Measurements from ENCODE around the gene HEXD.

Gene HEXD

DNA sequence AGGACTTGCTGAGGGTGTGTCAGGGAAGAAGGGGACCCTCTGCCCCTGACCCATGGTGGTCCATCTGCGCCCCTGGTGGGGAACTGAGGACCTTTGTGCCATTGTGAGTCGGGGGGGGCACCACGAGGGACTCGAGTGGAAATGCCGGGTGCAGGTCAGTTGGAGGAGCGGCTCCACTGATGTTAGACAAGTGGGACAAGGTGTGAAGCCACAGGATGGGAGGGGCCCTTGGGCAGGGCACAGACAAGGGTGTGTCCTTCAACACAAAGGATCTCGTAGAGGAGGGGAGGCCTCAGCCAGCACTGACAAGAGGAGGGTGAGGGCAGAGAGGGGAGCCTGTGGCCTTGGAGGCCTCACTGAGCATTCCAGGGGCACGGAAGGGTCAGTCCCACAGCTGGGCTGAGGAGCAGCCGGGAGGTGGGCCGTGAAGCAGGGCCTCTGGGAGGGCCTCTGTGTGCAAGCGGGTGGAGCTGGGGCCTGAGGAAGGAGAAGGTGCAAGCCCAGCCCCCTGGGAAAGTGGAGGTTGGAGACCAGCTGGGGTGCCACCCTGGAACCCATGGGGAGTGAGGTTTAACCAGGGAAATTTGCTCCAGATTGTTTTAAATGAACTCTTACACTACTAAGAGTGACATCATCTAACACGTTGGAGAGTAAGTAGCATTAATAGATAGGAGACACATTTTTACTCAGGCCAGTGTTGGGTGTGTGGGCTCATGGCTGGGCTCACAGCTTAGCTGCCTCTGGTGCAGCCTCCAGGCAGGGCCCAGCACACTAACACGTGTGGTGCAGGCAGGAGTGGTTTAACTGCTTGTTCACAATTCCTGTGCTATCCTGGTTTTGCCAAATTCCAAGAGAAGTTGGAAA, 68.3 kb downstream of the HEXD start:
- DNase-seq (ENCODE audit: low read depth in 2 of 3, low spot score in 2 of 3) = no peak

DNA sequence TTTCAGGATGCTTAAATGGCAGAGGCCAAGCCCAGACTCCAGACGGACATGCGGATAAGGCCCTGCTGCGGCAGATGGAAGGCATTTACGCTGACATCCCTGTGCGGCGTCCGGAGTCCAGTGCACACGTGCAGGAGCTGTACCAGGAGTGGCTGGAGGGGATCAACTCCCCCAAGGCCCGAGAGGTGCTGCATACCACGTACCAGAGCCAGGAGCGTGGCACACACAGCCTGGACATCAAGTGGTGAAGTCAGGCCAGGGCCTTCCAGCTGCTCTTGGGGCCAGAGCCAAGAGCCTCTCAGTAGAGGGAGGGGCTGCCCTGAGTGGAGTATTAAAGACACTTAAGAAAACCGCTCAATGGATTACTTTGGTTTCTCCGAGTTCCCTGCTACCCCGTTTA, 69.8 kb downstream of the HEXD start:
- DNase-seq (ENCODE audit: low read depth in 2 of 3, low spot score in 2 of 3) = no peak

DNA sequence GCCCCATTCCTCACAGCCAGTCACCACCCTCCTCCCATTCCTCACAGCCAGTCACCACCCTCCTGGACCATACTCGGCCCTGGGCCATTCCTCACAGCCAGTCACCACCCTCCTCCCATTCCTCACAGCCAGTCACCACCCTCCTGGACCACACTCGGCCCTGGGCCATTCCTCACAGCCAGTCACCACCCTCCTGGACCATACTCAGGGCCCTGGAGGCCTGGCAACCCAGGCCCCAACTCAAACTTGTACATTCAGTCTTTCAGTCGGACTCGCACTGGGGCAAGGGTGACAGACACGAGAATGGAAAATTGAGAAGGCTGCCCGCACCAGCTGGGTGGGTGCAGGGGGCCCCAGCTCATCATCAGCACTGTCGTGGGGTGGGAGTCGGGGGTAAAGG, 71.0 kb downstream of the HEXD start:
- no peak for DNase-seq (ENCODE audit: low read depth in 2 of 3, low spot score in 2 of 3)

DNA sequence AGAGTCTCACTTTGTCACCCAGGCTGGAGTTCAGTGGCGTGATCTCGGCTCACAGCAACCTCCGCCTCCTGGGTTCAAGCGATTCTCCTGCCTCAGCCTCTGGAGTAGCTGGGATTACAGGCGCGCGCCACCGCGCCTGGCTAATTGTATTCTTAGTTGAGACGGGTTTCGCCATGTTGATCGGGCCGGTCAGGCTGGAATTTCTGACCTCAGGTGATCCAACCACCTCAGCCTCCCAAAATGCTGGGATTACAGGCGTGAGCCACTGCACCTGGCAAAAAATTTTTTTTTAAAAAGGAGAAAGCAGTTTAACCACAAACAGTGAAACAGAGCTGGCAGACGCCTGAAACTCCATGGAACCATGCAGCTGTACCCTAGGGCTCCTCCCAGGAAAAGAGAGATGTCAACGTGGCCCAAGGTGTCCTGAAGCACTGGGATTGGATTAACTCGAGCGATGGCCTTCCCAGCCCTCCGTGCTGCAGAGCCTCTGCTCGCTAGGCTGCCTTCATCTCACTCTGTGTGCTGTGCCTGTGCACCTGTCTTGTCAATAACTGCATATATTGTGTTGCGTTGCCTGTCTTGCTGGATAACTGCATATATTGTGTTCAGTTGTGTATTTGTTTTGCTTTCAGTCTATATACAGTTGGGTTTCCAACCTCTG, 71.8 kb downstream of the HEXD start:
- no peak for DNase-seq (ENCODE audit: low read depth in 2 of 3, low spot score in 2 of 3)

DNA sequence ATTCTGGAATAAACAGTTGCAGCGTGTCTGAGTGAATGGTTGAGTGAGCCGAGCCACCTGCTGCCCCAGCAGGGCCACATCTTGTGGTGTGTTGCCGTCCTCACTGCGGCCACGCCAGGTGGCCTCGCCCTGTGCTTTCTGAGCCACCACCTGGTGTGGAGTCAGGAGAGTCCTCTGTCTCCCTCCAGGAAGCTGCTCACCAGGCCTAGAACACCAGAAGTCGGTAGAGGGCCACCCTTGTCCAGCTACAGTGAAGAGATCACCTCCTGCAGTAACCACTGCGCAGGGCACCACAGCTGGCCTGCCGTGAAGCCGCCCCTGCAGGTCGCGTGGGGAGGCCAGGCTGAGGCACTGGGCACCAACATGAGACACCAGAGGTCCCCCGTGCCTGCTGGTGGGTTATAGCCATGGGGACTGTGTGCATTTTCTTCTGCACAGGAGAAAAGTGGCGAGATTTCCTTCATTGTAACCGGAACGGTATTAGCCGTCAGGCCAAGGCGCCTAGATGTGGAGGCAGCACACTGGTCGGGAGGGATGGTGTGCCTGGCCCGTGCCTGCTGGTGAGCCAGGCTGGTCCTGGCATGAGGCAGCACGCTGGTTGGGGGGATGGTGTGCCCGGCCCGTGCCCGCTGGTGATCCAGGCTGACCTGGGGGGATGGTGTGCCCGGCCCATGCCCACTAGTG, 72.5 kb downstream of the HEXD start:
- DNase-seq (ENCODE audit: low read depth in 2 of 3, low spot score in 2 of 3) = no peak

DNA sequence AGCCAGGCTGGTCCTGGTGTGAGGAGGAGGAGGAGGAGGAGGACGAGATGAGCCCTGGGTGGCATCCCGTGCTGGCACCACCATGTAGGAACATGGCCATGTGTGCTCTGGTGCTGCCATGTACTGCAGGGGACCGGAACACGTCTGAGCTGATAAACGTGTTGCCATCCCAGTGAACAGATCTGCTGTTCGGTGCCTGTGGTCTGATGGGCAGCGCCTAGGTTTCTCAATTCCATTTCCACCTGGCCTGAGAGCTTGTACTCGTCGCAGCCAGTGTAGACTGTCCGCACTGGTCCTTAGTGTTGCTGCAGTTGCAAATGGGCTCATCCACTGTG, 73.0 kb downstream of the HEXD start:
- no peak for DNase-seq (ENCODE audit: low read depth in 2 of 3, low spot score in 2 of 3)

DNA sequence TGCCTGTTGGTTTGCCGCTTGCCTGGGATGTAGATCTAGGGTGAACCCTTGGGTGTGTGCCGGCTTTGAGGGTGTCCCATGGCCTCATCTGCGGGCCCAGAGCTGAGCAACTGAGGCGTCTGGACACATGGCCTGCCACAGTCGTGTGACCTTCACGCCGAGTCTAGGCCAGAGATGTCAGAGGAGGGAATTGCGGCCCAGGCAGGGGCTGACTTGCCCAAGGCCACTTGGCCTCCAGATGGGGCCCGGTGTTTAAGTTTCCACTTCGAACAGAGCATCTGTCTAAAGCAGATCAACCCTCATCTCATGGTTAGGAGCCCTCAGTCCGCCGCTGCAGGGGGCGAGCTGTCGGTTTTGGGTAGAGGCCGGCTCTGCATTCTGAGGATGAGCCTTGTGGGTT, 73.4 kb downstream of the HEXD start:
- no peak for DNase-seq (ENCODE audit: low read depth in 2 of 3, low spot score in 2 of 3)

Measured in activated CD8-positive, alpha-beta memory T cell treated with anti-CD3 and anti-CD28 coated beads for 48 hours (primary cell).